HG03159 (cell line): ENCODE measurements around the gene MX1.
A peak's percentile ranks its signal among the peaks of the same experiment; 100 is the strongest.

Source experiments
- ATAC-seq: cut with Tn5 transposase; IDR thresholded peaks from one replicate; pipeline ENCODE4 v1.9.1; 2021; ENCODE audit warnings: mild to moderate bottlenecking, moderate library complexity; ENCODE audit not compliant: unreplicated experiment

The MX1 gene

DNA sequence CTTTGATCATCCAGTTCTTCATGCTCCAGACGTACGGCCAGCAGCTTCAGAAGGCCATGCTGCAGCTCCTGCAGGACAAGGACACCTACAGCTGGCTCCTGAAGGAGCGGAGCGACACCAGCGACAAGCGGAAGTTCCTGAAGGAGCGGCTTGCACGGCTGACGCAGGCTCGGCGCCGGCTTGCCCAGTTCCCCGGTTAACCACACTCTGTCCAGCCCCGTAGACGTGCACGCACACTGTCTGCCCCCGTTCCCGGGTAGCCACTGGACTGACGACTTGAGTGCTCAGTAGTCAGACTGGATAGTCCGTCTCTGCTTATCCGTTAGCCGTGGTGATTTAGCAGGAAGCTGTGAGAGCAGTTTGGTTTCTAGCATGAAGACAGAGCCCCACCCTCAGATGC lies 32.5 kb downstream of the MX1 start:
- ATAC-seq = no peak

GRCh38 chr21:41459884-41460534 lies 34.0 kb downstream of the MX1 start:
- peak; percentile 3 for ATAC-seq

DNA sequence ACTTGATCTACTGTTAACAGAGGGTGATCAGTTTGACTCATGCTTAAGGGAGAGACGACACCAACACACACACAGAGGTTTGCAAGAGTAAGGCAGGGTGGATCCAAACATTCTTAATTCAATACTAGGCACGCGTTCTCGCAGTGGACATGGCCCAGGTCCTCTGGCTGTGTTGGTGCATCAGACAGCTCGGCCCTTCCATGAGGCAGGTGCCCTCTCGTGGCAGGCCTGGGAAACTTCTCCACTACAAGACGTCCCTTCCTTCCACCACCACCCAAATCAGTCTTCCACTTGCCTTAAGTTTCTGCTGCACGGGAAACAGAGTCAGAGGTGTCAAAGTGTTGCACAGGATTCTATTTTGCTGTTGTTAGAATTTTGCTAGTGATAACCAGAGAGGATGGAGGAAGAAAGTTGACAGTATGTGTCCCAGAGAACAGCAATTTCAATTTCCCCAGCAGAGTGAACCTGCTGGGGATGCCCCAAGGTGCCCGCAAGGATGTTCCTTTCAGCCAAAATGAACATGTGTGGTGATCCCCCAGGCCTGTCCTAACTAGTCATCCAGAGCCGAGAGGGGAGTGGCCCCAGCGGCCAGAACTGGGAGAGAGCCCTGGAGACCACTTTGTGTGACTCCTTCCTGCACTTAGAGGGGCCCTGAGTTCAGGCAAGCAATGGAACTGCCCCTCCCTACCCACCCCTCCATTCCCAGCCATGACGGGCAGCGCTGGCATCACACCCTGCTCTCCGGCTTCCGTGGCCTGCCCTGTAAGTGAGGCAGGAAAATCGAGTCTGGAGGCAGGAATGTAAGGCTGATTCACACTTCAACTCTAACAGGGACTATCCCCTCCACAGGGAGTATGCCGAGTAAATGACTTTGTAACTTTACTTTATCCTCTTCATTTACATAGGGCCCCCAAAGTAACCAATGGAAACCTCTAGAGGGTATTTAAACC lies 34.8 kb downstream of the MX1 start:
- peak; percentile 56 for ATAC-seq

GRCh38 chr21:41465176-41465781 lies 39.2 kb downstream of the MX1 start:
- ATAC-seq = no peak

- ATAC-seq = no peak
These were observed 40.2 kb downstream of the MX1 start for GRCh38 chr21:41466024-41466820.

DNA sequence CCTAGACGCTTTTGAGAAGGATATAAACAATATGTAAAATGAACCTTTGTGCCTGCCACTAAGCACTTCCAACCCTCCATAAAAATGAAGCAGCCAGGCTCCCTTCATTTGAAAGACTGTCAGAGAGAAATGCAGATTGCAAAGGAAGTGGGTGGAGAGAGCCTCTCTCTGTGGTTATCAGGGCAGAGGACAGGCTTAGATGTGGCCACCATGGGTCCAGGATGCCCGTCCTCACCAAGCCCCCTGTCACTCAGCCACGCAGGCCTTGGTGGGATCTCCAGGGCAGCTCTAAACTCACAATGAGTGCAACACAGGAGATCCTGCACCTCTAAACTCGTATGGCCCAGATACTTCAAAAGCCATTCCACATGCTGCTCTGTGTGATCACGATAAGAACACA lies 44.0 kb downstream of the MX1 start:
- ATAC-seq = no peak

GRCh38 chr21:41472753-41473548 lies 46.9 kb downstream of the MX1 start:
- no peak for ATAC-seq

GRCh38 chr21:41475714-41476420 lies 49.8 kb downstream of the MX1 start:
- no peak for ATAC-seq

DNA sequence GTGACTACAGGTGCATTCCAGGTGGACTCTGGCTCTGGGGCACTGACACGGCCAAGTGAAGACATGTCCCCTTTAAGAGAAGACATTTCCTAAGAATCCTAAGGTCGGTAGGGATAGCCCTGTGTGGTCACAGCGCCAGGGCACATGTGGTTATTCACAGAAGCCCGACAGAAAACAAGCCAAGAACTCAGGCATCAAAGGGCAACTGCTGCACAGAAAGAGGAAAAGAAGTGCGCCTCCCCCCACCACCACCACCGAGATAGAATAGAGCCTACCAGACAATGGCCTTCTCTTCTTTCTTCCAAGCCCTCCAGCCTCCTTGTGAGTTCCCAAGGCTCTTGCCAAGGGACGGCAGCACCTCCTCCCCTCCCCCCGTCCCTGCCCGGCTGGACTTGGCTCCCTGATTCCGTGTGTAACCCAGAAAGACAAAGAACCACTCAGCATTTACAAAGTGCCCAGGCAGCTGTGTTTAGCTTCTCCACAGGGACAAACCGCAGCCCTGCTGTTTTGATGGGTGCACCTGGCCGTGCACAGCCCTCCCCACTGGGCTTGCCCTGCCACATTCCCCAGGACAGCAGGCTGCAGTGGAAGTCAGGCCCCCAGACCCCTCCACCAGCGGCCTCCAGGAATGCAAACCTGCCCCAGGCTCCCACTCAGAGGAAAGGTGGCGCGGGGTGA lies 51.7 kb downstream of the MX1 start:
- ATAC-seq = no peak

- ATAC-seq = no peak
These were observed 52.5 kb downstream of the MX1 start for GRCh38 chr21:41478319-41479177.

DNA sequence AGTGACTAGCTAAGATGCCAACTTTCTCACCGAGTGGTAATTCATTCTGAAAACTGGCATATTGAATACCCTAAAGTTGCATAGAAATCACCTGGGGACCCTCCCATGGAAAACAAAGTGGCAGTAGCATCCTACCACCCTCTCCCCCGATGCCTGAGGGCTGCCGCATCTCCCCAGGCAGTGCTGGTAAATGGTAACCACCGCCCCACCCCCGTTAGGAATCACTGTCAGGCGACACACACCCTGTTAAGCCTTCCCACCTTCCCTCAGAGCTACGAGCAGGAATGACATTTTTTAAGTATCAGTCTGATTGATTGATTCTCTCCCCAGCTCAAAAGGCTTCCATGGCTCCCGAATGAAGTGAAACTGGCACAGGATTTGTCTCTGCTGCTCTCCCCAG lies 53.6 kb downstream of the MX1 start:
- ATAC-seq = no peak

DNA sequence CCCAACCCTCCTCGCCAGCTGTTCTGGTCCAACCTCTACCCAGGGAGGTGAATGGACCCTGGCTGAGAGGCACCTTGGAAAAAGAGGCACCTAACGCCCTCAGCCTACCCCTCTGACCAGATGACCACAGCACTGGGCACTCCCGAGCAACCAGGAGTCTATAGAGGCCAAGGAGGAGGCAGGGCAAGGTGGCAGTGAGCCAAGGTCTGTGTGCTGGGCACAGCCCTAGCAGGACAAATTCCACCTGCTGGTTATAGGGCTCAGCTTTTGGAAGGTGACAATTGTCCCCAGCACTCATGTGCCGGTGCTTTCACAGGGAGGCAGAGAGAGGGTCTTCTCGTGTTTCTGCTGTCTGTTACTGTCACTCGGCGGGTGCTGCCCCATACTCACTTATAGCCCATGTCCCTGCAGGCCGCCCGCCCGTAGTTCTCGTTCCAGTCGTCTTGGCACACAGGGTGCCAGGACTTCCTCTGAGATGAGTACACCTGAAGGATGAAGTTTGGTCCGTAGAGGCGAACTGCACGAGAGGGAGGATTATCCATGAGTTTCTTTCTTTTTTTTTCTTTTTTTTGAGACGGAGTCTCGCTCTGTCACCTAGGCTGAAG lies 54.1 kb downstream of the MX1 start:
- no peak for ATAC-seq

- no peak for ATAC-seq
These were observed 55.2 kb downstream of the MX1 start for GRCh38 chr21:41481191-41481590.

DNA sequence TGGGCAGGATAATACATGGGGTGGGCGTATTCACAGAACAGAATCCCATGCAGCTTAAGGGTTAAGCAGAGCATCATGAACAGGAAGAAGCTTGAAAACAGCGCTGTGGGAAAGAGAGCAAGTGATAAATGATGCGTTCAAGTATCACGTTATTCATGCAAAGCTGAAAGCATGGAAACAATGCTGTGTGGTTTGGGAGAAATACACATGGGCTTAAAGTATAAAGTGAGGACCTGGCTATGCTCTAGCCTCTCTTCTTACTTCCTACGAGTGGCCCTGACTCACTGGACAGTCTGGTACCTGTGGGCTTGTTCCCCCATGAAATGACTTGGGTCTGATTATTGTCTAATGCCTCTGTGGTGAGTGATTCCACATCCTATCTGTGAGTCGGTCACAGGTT lies 56.3 kb downstream of the MX1 start:
- ATAC-seq = no peak

DNA sequence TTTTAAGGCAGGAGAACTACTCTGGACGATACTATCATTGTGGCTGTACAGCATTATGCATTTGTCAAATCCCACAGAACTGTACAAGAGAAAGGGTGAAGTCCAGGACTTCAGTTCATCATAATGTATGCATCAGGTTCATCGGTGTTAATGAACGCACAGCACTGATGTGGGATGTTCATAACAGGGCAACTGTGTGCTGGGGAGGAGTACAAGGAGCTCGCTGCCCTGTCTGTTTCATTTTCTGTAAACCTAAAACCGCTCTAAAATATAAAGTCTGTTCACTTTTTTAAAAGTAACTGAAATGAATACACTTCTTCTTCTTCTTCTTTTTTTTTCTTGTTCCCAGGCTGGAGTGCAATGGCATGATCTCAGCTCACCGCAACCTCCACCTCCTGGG lies 56.9 kb downstream of the MX1 start:
- ATAC-seq = no peak

DNA sequence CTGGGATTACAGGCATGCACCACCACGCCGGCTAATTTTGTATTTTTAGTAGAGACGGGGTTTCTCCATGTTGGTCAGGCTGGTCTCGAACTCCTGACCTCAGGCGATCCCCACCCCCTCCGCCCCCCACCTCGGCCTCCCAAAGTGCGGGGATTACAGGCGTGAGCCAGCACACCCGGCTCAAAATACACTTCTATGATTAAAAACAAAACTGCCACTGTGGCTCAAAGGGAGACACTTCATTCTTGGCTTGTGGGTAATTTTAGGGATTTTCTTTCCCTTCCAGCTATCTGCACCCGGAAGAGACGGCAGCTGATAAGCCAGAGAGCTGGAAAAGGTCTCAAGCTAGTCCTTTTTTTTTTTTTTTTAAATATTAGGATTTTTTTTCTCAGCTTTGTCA lies 57.4 kb downstream of the MX1 start:
- ATAC-seq = no peak

DNA sequence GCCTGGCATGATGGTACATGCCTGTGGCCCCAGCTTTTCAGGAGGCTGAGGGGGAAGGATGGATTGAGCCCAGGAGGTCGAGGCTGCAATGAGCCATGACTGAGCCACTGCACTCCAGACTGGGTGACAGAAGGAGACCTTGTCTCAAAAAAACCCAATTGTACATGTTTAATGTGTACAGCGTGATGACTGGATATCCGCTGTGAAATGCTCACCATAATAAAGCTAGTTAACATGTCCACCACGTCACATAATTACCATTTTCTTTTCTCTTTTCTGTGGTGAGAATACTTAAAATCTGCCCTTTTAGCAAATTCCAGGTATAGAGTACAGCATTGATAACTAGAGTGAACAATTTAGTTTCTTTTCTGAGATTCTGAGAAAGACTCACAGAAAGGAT lies 57.9 kb downstream of the MX1 start:
- no peak for ATAC-seq

DNA sequence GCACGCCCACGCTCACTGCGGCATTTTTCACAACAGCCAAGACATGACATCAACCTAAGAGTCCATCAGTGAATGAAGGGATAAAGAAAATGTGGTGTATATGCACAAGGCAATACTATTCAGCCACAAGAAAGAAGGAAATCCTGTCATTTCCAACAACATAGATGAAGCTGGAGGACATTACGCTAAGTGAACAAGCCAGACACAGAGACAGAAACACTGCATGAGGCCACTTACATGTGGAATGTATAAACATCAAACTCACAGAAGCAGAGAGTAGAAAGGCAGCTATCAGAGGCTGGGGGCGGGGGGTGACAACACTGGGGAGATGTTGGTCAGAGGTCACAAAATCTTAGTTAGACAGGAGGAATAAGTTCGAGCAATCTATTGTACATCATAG lies 61.0 kb downstream of the MX1 start:
- ATAC-seq = no peak
